ENCODE results near the gene NT5DC1.

The NT5DC1 gene

DNA sequence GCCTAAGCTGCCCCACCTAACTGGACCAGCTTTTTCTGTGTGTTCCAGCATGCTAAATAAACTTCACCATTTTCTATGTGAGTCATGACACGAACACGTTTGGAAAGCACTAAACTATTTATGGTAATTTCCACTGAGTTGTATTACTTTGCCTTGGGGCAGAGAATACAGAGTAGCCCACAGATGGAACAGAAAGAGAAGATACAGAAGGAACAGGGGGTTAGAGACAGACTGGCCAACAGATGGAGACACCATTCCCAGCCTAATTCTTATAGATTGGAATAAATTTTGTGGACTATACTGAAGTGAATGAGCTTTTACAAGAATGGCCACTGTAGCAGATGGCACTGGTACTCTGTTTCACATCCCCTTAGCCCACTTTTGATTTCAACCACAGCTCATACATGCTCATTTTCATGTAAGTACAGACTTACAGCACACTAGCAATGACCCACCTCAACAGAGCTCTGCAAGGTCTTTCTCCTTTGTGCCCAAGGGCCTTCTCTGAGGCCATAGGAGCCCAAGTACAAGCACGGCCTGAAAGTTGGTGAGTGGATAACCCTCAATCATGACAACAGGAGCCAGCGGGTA lies 13.1 kb upstream of the NT5DC1 start:
- Histone ChIP-seq H3K27ac (replicated peaks) (no peak overlapping the region), H3K4me3 (replicated peaks; ENCODE audit: insufficient read depth, low read length) (no peak overlapping the region), H3K27me3 (ENCODE audit: insufficient read depth, poor library complexity, severe bottlenecking) (no peaks in the 10 kb centered on the region)
- no peak for DNase-seq (ENCODE audit: low read depth in 1 of 2, low spot score in 1 of 2)
- TF ChIP-seq POLR2AphosphoS5 (IDR thresholded peaks at IDR 0.05; ENCODE audit: low read depth) (no peak), GABPA (IDR thresholded peaks at IDR 0.05; ENCODE audit: low read depth) (no peak), SPI1 (IDR thresholded peaks at IDR 0.05; ENCODE audit: borderline replicate concordance, low read depth) (no peak)
- TF ChIP-seq, protein P1, sequence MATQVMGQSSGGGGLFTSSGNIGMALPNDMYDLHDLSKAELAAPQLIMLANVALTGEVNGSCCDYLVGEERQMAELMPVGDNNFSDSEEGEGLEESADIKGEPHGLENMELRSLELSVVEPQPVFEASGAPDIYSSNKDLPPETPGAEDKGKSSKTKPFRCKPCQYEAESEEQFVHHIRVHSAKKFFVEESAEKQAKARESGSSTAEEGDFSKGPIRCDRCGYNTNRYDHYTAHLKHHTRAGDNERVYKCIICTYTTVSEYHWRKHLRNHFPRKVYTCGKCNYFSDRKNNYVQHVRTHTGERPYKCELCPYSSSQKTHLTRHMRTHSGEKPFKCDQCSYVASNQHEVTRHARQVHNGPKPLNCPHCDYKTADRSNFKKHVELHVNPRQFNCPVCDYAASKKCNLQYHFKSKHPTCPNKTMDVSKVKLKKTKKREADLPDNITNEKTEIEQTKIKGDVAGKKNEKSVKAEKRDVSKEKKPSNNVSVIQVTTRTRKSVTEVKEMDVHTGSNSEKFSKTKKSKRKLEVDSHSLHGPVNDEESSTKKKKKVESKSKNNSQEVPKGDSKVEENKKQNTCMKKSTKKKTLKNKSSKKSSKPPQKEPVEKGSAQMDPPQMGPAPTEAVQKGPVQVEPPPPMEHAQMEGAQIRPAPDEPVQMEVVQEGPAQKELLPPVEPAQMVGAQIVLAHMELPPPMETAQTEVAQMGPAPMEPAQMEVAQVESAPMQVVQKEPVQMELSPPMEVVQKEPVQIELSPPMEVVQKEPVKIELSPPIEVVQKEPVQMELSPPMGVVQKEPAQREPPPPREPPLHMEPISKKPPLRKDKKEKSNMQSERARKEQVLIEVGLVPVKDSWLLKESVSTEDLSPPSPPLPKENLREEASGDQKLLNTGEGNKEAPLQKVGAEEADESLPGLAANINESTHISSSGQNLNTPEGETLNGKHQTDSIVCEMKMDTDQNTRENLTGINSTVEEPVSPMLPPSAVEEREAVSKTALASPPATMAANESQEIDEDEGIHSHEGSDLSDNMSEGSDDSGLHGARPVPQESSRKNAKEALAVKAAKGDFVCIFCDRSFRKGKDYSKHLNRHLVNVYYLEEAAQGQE (IDR thresholded peaks at IDR 0.05; ENCODE audit: insufficient replicate concordance, low read depth): no peak
- TF ChIP-seq, protein P2, sequence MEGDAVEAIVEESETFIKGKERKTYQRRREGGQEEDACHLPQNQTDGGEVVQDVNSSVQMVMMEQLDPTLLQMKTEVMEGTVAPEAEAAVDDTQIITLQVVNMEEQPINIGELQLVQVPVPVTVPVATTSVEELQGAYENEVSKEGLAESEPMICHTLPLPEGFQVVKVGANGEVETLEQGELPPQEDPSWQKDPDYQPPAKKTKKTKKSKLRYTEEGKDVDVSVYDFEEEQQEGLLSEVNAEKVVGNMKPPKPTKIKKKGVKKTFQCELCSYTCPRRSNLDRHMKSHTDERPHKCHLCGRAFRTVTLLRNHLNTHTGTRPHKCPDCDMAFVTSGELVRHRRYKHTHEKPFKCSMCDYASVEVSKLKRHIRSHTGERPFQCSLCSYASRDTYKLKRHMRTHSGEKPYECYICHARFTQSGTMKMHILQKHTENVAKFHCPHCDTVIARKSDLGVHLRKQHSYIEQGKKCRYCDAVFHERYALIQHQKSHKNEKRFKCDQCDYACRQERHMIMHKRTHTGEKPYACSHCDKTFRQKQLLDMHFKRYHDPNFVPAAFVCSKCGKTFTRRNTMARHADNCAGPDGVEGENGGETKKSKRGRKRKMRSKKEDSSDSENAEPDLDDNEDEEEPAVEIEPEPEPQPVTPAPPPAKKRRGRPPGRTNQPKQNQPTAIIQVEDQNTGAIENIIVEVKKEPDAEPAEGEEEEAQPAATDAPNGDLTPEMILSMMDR (IDR thresholded peaks at IDR 0.05; ENCODE audit: insufficient read depth, low read length): no peak

DNA sequence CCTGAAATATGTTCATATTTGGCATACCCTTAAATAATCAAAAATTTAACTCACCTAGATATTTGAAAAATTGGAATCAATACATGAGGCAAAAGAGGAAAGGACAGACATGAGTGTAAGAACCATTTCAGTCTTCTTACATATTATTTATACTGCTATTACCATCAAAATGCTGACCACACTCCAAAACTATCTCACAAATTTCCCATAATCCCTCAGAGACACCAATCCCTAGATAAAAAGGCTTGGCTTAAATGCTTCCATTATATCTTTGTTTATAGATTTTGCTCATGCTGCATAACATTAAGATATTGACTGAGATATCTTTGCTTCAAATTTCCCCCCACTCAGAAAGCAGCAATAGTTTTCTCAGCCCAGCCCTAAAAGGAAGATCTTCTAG lies 11.7 kb upstream of the NT5DC1 start:
- Histone ChIP-seq H3K27ac (replicated peaks) (no peak overlapping the region), H3K4me3 (replicated peaks; ENCODE audit: insufficient read depth, low read length) (no peak overlapping the region), H3K27me3 (ENCODE audit: insufficient read depth, poor library complexity, severe bottlenecking) (no peaks in the 10 kb centered on the region)
- no peak for DNase-seq (ENCODE audit: low read depth in 1 of 2, low spot score in 1 of 2)
- TF ChIP-seq GABPA (IDR thresholded peaks at IDR 0.05; ENCODE audit: low read depth): no peak
- TF ChIP-seq POLR2AphosphoS5 (IDR thresholded peaks at IDR 0.05; ENCODE audit: low read depth): no peak
- TF ChIP-seq, protein P1 (IDR thresholded peaks at IDR 0.05; ENCODE audit: insufficient replicate concordance, low read depth): no peak
- no peak for TF ChIP-seq SPI1 (IDR thresholded peaks at IDR 0.05; ENCODE audit: borderline replicate concordance, low read depth)
- TF ChIP-seq, protein P2 (IDR thresholded peaks at IDR 0.05; ENCODE audit: insufficient read depth, low read length): no peak

DNA sequence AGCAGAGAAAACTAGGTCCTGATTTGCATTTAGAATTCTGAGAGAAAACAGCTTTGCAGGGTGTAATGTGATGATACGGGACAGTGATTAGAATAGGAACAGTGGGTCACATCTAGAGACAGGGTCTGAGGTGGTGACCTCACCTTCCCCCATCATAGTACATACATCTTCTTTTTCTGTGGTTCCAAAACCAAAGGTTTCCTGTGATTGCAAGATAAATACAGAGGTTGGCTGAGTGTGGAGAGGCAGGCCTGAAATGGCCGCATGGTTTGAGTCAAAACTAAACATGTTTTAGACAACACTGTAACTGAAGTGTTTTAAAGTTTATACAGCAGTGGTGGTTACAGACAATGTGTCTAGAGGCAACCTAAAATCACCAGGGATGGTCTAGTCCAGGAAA lies 10.4 kb upstream of the NT5DC1 start:
- TF ChIP-seq, protein P1 (IDR thresholded peaks at IDR 0.05; ENCODE audit: insufficient replicate concordance, low read depth): no peak
- TF ChIP-seq SPI1 (IDR thresholded peaks at IDR 0.05; ENCODE audit: borderline replicate concordance, low read depth): no peak
- TF ChIP-seq GABPA (IDR thresholded peaks at IDR 0.05; ENCODE audit: low read depth): no peak
- TF ChIP-seq POLR2AphosphoS5 (IDR thresholded peaks at IDR 0.05; ENCODE audit: low read depth): no peak
- TF ChIP-seq, protein P2 (IDR thresholded peaks at IDR 0.05; ENCODE audit: insufficient read depth, low read length): no peak
- Histone ChIP-seq H3K27me3 (ENCODE audit: insufficient read depth, poor library complexity, severe bottlenecking) (no peaks in the 10 kb centered on the region), H3K27ac (replicated peaks) (no peak overlapping the region), H3K4me3 (replicated peaks; ENCODE audit: insufficient read depth, low read length) (no peak overlapping the region)
- DNase-seq (ENCODE audit: low read depth in 1 of 2, low spot score in 1 of 2): no peak

All from HL-60 (cell line).